Heart right ventricle (tissue), 16 donors: Measurements from ENCODE around the gene WRNIP1. TPM values are rescaled to one million over a fixed set of nuclear protein-coding genes. Genes with fewer than 3 reads are reported as not detected.
"Not testable (repeated sequence)": the region's sequence is repeated elsewhere in the genome, so short reads cannot be mapped to it uniquely, and the experiment has no call there.

Source experiments
- ATAC-seq, 8 donors: fragments of 200-7000 bp; cut with Tn5 transposase; one replicate each; pipeline ENCODE4 v1.9.1; 2020; ENCODE audit warnings: mild to moderate bottlenecking in 8 of 8, moderate library complexity in 8 of 8, moderate number of reproducible peaks in 1 of 8
- DNase-seq, 2 donors: peaks; one replicate each; pipeline ENCODE4 v3.0.0-alpha.2; 2020
- H3K27ac ChIP-seq, 10 donors: fragments of 200-600 bp; sonication (generic) in 2 of 10; one replicate each; pipeline versions ENCODE4 v1.5.0 to v1.8.0; 2020 to 2022; ENCODE audit warnings: mild to moderate bottlenecking in 3 of 10
- H3K27me3 ChIP-seq, 7 donors: fragments of 200-600 bp; one replicate each; pipeline ENCODE4 v1.8.0; 2021 to 2022; ENCODE audit warnings: mild to moderate bottlenecking in 2 of 7
- H3K36me3 ChIP-seq, 9 donors: fragments of 200-600 bp; sonication (generic) in 1 of 9; one replicate each; pipeline versions ENCODE4 v1.5.0 to v1.8.0; 2020 to 2022; ENCODE audit warnings: mild to moderate bottlenecking in 2 of 9
- H3K4me1 ChIP-seq, 9 donors: fragments of 200-600 bp; sonication (generic) in 1 of 9; one replicate each; pipeline versions ENCODE4 v1.5.0 to v1.8.0; 2020 to 2022; ENCODE audit warnings: mild to moderate bottlenecking in 4 of 9
- H3K4me3 ChIP-seq, 10 donors: fragments of 200-600 bp; sonication (generic) in 2 of 10; one replicate each; pipeline versions ENCODE4 v1.5.0 to v1.8.0; 2020 to 2022; ENCODE audit warnings: mild to moderate bottlenecking in 7 of 10, moderate library complexity in 2 of 10
- H3K9me3 ChIP-seq, 11 donors: fragments of 200-600 bp in 10 of 11; sonication (generic) in 2 of 11; one replicate each; pipeline versions ENCODE4 v1.5.0 to v1.8.0; 2013 to 2022; ENCODE audit warnings: mild to moderate bottlenecking in 2 of 11, control low read depth in 1 of 11, moderate library complexity in 1 of 11
- WGBS, 2 donors: extraction: QIAGEN DNeasy Blood & Tissue Kit; methylation state at CpG; one replicate each; pipeline ENCODE4 v1.1.7; 2013; ENCODE audit warnings: inconsistent platforms in 1 of 2; 5-methylcytosine and 5-hydroxymethylcytosine counted together
- intact Hi-C, 10 donors: fragments of 100-400 bp; cut with DNase I; formaldehyde crosslinking; loops; one replicate each; pipeline versions ENCODE4 v1.11.1 to v1.14.2; 2022
- polyA plus RNA-seq, 2 donors: library from polyadenylated mRNA; stranded (reverse); fragments of 200-250 nt; gene quantifications; one replicate each; pipeline ENCODE4 v1.2.3, GENCODE V29; 2013
- total RNA-seq, 10 donors: library from RNA; stranded (reverse); fragmentation: NEBNext Ultra II Directional in 3 of 10; extraction: Animal tissue kit (Norgen Biotek cat#: 25700) in 3 of 10; gene quantifications; one replicate each; pipeline versions ENCODE4 v1.2.1 to v1.2.4, GENCODE V29; 2021 to 2023
- TF ChIP-seq, protein P1 (sequence below), 9 donors: fragments of 200-600 bp; sonication (generic) in 2 of 9; IDR thresholded peaks; one replicate each; pipeline versions ENCODE4 v1.5.0 to v1.8.0; 2021 to 2022; ENCODE audit warnings: antibody characterized with exemption in 9 of 9, mild to moderate bottlenecking in 5 of 9, moderate library complexity in 1 of 9
- donor health status: Arrhythmogenic right ventricular cardiomyopathy.
- donor health status: ischemic (EF 13 %, LVEDD 7.1; RV severe dilation, severe dysfunction).
- donor health status: healthy with polysubstance abuse.
- donor health status: DM: no; HTN: yes; CAD: no.
- donor health status: DM: no; HTN: no; CAD: no.
- donor health status: ischemic (EF 25% LVEDD 6.9; RV normal size, moderate dysfunction).
- donor health status: ischemic (EF 25% LVEDD 5.7; RV mildly dilated, moderate dysfunction).
- donor health status: healthy.
- donor health status: DM: yes; HTN: yes; CAD: no.
- donor health status: Ischemic cardiomyopathy.
- donor health status: ischemic (EF 35%, LVEDD 5.7; RV mildly dilated, moderate dysfunction).
- donor health status: nonischemic (EF 11% LVEDD 7.7; RV severe dilation, severe dysfunction).
- donor health status: DM: yes; HTN: yes; CAD: no.
- donor health status: PGD.
- donor health status: ischemic (EF 29% LVEDD 5.4; RV normal size, mild dysfunction).
- donor health status: nonischemic (EF 23%, LVEDD 6.1; RV moderate dilation, normal function).

Gene WRNIP1
- total and polyA plus RNA-seq, 12 donors: 29.7 to 44.9 (median 35.6) TPM

DNA sequence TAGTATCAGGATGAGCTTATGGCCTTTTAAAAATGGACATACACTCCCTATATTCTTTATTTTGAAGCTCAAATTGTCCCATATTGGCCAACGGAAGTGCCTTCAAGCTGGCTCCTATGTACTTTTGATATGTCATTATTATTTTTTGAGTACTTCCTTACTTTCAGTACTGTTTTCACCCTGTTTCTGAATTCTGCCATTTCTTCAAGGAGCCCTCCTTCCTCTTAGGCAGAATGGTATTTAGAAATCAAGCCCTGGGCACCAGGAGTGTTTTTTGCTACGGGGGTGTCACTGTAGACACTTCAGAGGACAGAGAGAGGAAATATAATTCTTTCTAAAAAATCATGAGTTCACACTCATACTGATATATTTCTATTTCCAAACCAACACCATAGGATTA lies 9.0 kb upstream of the WRNIP1 start:
- intact Hi-C loops: loop anchor here in 1 of 10 donors (5.0 kb wide), 1 partner anchor 504 kb away; no protein-coding TSS in a partner anchor
- WGBS, 2 donors: 76 to 91% methylated on average over 2 of the region's 2 CpGs
- TF ChIP-seq, protein P1, sequence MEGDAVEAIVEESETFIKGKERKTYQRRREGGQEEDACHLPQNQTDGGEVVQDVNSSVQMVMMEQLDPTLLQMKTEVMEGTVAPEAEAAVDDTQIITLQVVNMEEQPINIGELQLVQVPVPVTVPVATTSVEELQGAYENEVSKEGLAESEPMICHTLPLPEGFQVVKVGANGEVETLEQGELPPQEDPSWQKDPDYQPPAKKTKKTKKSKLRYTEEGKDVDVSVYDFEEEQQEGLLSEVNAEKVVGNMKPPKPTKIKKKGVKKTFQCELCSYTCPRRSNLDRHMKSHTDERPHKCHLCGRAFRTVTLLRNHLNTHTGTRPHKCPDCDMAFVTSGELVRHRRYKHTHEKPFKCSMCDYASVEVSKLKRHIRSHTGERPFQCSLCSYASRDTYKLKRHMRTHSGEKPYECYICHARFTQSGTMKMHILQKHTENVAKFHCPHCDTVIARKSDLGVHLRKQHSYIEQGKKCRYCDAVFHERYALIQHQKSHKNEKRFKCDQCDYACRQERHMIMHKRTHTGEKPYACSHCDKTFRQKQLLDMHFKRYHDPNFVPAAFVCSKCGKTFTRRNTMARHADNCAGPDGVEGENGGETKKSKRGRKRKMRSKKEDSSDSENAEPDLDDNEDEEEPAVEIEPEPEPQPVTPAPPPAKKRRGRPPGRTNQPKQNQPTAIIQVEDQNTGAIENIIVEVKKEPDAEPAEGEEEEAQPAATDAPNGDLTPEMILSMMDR (IDR thresholded peaks at IDR 0.05): no peak
- Histone ChIP-seq H3K9me3 (no peaks in the 10 kb centered on the region), H3K4me1 (peaks cover 0 to 15% (median 0%) of the 10 kb centered on the region in 9 donors), H3K4me3 (no peak overlapping the region), H3K27me3 (no peaks in the 10 kb centered on the region), H3K27ac (peak overlapping the region in 1 of 10 donors; percentile 43), H3K36me3 (no peaks in the 10 kb centered on the region)
- ATAC-seq (no peak), DNase-seq (no peak)

- ATAC-seq (no peak), DNase-seq (no peak)
- no peaks in the 10 kb centered on the region for H3K9me3 ChIP-seq
- 82 to 84% methylated on average over 3 of the region's 3 CpGs for WGBS, 2 donors
- peak overlapping the region in 1 of 10 donors; percentile 43 for H3K27ac ChIP-seq
- intact Hi-C loops: loop anchor here in 1 of 10 donors (5.0 kb wide), 1 partner anchor 504 kb away; no protein-coding TSS in a partner anchor
- no peaks in the 10 kb centered on the region for H3K27me3 ChIP-seq
- no peaks in the 10 kb centered on the region for H3K36me3 ChIP-seq
- TF ChIP-seq, protein P1 (IDR thresholded peaks at IDR 0.05): no peak
- no peak overlapping the region for H3K4me3 ChIP-seq
- peaks cover 0 to 15% (median 0%) of the 10 kb centered on the region in 9 donors for H3K4me1 ChIP-seq
Measured at GRCh38 chr6:2756687-2757224, 8.4 kb upstream of the WRNIP1 start.

GRCh38 chr6:2758980-2759379 lies 6.2 kb upstream of the WRNIP1 start:
- peaks cover 0 to 19% (median 2%) of the 10 kb centered on the region in 9 donors for H3K4me1 ChIP-seq
- H3K9me3 ChIP-seq: no peaks in the 10 kb centered on the region
- peak overlapping the region in 3 of 10 donors; percentile 14 to 44 (median 33) for H3K27ac ChIP-seq
- no peaks in the 10 kb centered on the region for H3K36me3 ChIP-seq
- intact Hi-C loops: loop anchor here in 1 of 10 donors (5.0 kb wide), 1 partner anchor 507 kb away; no protein-coding TSS in a partner anchor
- 63 to 66% methylated on average over 3 of the region's 3 CpGs for WGBS, 2 donors
- TF ChIP-seq, protein P1 (IDR thresholded peaks at IDR 0.05): no peak
- ATAC-seq (peak in 4 of 8 donors; percentile 36 to 54 (median 40)), DNase-seq (no peak)
- H3K4me3 ChIP-seq: no peak overlapping the region
- no peaks in the 10 kb centered on the region for H3K27me3 ChIP-seq

- Histone ChIP-seq H3K36me3 (no peaks in the 10 kb centered on the region), H3K27ac (no peak overlapping the region), H3K4me1 (peaks cover 0 to 27% (median 7%) of the 10 kb centered on the region in 9 donors), H3K4me3 (no peak overlapping the region), H3K9me3 (no peaks in the 10 kb centered on the region), H3K27me3 (no peaks in the 10 kb centered on the region)
- no peak for ATAC-seq
- intact Hi-C loops: loop anchor here in 1 of 10 donors (5.0 kb wide), 1 partner anchor 564 kb away; no protein-coding TSS in a partner anchor
- DNase-seq: no peak
- TF ChIP-seq, protein P1 (IDR thresholded peaks at IDR 0.05): peak in 8 of 9 donors; percentile 31 to 56 (median 45)
- WGBS, 2 donors: 76 to 79% methylated on average over 8 of the region's 8 CpGs
Measured at GRCh38 chr6:2760882-2761842, 4.0 kb upstream of the WRNIP1 start.

- not testable (repeated sequence) for H3K27me3 ChIP-seq, H3K36me3 ChIP-seq, ATAC-seq, H3K4me3 ChIP-seq, H3K27ac ChIP-seq, H3K9me3 ChIP-seq, DNase-seq
- intact Hi-C loops: loop anchor here in 1 of 10 donors (5.0 kb wide), 1 partner anchor 566 kb away; no protein-coding TSS in a partner anchor
- peaks cover 2 to 33% (median 15%) of the 10 kb centered on the region in 9 donors for H3K4me1 ChIP-seq
- WGBS, 2 donors: 98 to 99% methylated on average over 4 of the region's 4 CpGs
Measured at GRCh38 chr6:2762868-2763267, 2.3 kb upstream of the WRNIP1 start.
